IMR-90 (cell line): Measurements from ENCODE around the gene CCN5. TPM values are rescaled to one million over a fixed set of nuclear protein-coding genes. Genes with fewer than 3 reads are reported as not detected.

ENCODE experiments used
- ATAC-seq: fragments of 200-7000 bp; cut with Tn5 transposase; 2 replicates; pipeline ENCODE4 v1.9.1; 2020; ENCODE audit warnings: low read depth, mild to moderate bottlenecking, moderate library complexity
- BruUV-seq: library from RNA; stranded (reverse); fragments of 400-500 nt; replicated peaks from 2 replicates; lab custom pipeline; 2021; lab: Mats Ljungman, UMichigan
- CTCF ChIA-PET: fragments of 300-600 bp; formaldehyde crosslinking; extraction: SDS; loops from one replicate; lab custom pipeline; 2021; ENCODE audit warnings: antibody characterized with exemption; lab: Yijun Ruan, JAX
- POLR2A ChIA-PET: fragments of 300-600 bp; sonication (Branson Sonifier 250); formaldehyde crosslinking; loops from one replicate; lab custom pipeline; 2022; ENCODE audit warnings: antibody characterized with exemption; ENCODE audit not compliant: unreplicated experiment; lab: Charles Lee
- DNase-seq: peaks from one replicate; pipeline ENCODE4 v3.0.0; 2013
- H2AFZ ChIP-seq: replicated peaks from 2 replicates; pipeline ENCODE3; 2013; ENCODE audit warnings: low read length, mild to moderate bottlenecking; ENCODE audit not compliant: poor library complexity
- H2AK5ac ChIP-seq: 2 replicates; pipeline ENCODE4 v1.6.1; 2013; ENCODE audit warnings: low read depth, low read length, inconsistent platforms
- H2AK9ac ChIP-seq: replicated peaks from 2 replicates; pipeline ENCODE3; 2013; ENCODE audit warnings: mild to moderate bottlenecking, low read depth, low read length, moderate library complexity; ENCODE audit not compliant: poor library complexity
- H2BK120ac ChIP-seq: 2 replicates; pipeline ENCODE4 v1.6.1; 2013; ENCODE audit warnings: low read depth, low read length, inconsistent platforms
- H2BK15ac ChIP-seq: 3 replicates; pipeline ENCODE4 v1.6.1; 2013; ENCODE audit warnings: low read depth, low read length, inconsistent platforms
- H2BK20ac ChIP-seq: 2 replicates; pipeline ENCODE4 v1.6.1; 2013; ENCODE audit warnings: low read depth, mild to moderate bottlenecking, inconsistent platforms, low read length, moderate library complexity
- H2BK5ac ChIP-seq: 2 replicates; pipeline ENCODE4 v1.6.1; 2013; ENCODE audit warnings: mild to moderate bottlenecking, low read depth, low read length, inconsistent platforms; ENCODE audit not compliant: poor library complexity, severe bottlenecking
- H3K14ac ChIP-seq: replicated peaks from 2 replicates; pipeline ENCODE4 v1.6.1; 2013; ENCODE audit warnings: low read depth, low read length, inconsistent platforms
- H3K18ac ChIP-seq: 2 replicates; pipeline ENCODE4 v1.6.1; 2013; ENCODE audit warnings: low read depth, low read length, control low read depth
- H3K23ac ChIP-seq: 2 replicates; pipeline ENCODE4 v1.6.1; 2013; ENCODE audit warnings: low read depth, low read length, inconsistent platforms
- H3K27ac ChIP-seq: 2 replicates; pipeline ENCODE4 v1.5.1; 2013; ENCODE audit warnings: mild to moderate bottlenecking, control low read depth, low read length; ENCODE audit not compliant: insufficient read depth
- H3K27me3 ChIP-seq: 2 replicates; pipeline ENCODE4 v1.6.1; 2013; ENCODE audit warnings: low read length; ENCODE audit not compliant: control insufficient read depth, insufficient read depth
- H3K36me3 ChIP-seq: 2 replicates; pipeline ENCODE4 v1.6.1; 2013; ENCODE audit warnings: low read length, mixed read lengths; ENCODE audit not compliant: control insufficient read depth, insufficient read depth
- H3K4ac ChIP-seq: 2 replicates; pipeline ENCODE4 v1.6.1; 2013; ENCODE audit warnings: low read depth, low read length, inconsistent platforms
- H3K4me1 ChIP-seq: 2 replicates; pipeline ENCODE4 v1.6.1; 2013; ENCODE audit warnings: low read length, mixed read lengths; ENCODE audit not compliant: control insufficient read depth, insufficient read depth
- H3K4me2 ChIP-seq: 2 replicates; pipeline ENCODE4 v1.6.1; 2013; ENCODE audit warnings: low read depth, mild to moderate bottlenecking, control low read depth, low read length, moderate library complexity
- H3K4me3 ChIP-seq: 2 replicates; pipeline ENCODE4 v1.5.1; 2013; ENCODE audit warnings: low read depth, mild to moderate bottlenecking, control low read depth, low read length, moderate library complexity; ENCODE audit not compliant: insufficient read depth
- H3K56ac ChIP-seq: 2 replicates; pipeline ENCODE4 v1.6.1; 2013; ENCODE audit warnings: low read length, inconsistent platforms; ENCODE audit not compliant: insufficient read depth; ENCODE audit errors: extremely low read depth
- H3K79me1 ChIP-seq, 2 experiments: 2 replicates each; pipeline ENCODE4 v1.6.1; 2013; ENCODE audit warnings: low read length in 2 of 2, inconsistent platforms in 1 of 2, low read depth in 1 of 2
- H3K9ac ChIP-seq: 2 replicates; pipeline ENCODE4 v1.6.1; 2013; ENCODE audit warnings: low read depth, low read length, control low read depth
- H3K9me1 ChIP-seq: 2 replicates; pipeline ENCODE4 v1.6.1; 2013; ENCODE audit warnings: low read length, inconsistent platforms; ENCODE audit not compliant: insufficient read depth
- H3K9me3 ChIP-seq: 2 replicates; pipeline ENCODE4 v1.6.1; 2013; ENCODE audit warnings: low read length; ENCODE audit not compliant: control insufficient read depth, insufficient read depth
- H4K20me1 ChIP-seq: 2 replicates; pipeline ENCODE4 v1.6.1; 2013; ENCODE audit warnings: low read length, inconsistent platforms; ENCODE audit not compliant: insufficient read depth
- H4K5ac ChIP-seq: 2 replicates; pipeline ENCODE4 v1.6.1; 2013; ENCODE audit warnings: mild to moderate bottlenecking, low read depth, low read length, control low read depth
- H4K8ac ChIP-seq, 2 experiments: 2 replicates each; pipeline ENCODE4 v1.6.1; 2013; ENCODE audit warnings: low read depth in 2 of 2, low read length in 2 of 2, control low read depth in 1 of 2, inconsistent platforms in 1 of 2
- H4K91ac ChIP-seq: 2 replicates; pipeline ENCODE4 v1.6.1; 2013; ENCODE audit warnings: low read depth, low read length, inconsistent platforms; ENCODE audit not compliant: insufficient read depth
- CHD1 ChIP-seq: IDR thresholded peaks from 2 replicates; pipeline ENCODE4 v1.6.1; 2012; ENCODE audit warnings: low read depth, low read length, improper control_type of control experiment
- MAFK ChIP-seq: IDR thresholded peaks from 2 replicates; pipeline ENCODE4 v1.6.1; 2012; ENCODE audit warnings: low read depth, low read length, improper control_type of control experiment
- NFE2L2 ChIP-seq: fragments of 150-350 bp; IDR thresholded peaks from 2 replicates; pipeline ENCODE4 v1.6.1; 2016; ENCODE audit warnings: low read depth, mild to moderate bottlenecking, low read length
- POLR2A ChIP-seq: IDR thresholded peaks from 2 replicates; pipeline ENCODE4 v1.6.1; 2012; ENCODE audit warnings: mild to moderate bottlenecking, low read depth, low read length
- USF2 ChIP-seq: fragments of 150-350 bp; IDR thresholded peaks from 2 replicates; pipeline ENCODE4 v1.6.1; 2017; ENCODE audit warnings: mild to moderate bottlenecking, antibody characterized with exemption, low read length, low read depth
- WGBS, 2 experiments: methylation state at CpG; one replicate each; pipeline versions ENCODE4 v1.1.5 to v1.1.7; 2013; ENCODE audit warnings: missing lambda C conversion rate in 2 of 2; ENCODE audit not compliant: insufficient read length in 1 of 2; ENCODE audit errors: extremely low coverage in 2 of 2; 5-methylcytosine and 5-hydroxymethylcytosine counted together
- dilution Hi-C: fragments of 300-500 bp; cut with HindIII; formaldehyde crosslinking; loops from one replicate; pipeline ENCODE4 v1.14.3; 2018; ENCODE audit warnings: low sequenced_read_pairs; ENCODE audit not compliant: unreplicated experiment
- in situ Hi-C: fragments of 300-500 bp; cut with MboI; formaldehyde crosslinking; loops from 3 replicates; pipeline ENCODE4 v1.14.3; 2019; ENCODE audit warnings: low sequenced_read_pairs, inconsistent platforms, mixed read lengths
- intact Hi-C: fragments of 100-400 bp; cut with micrococcal nuclease; formaldehyde crosslinking; loops from 2 replicates; pipeline ENCODE4 v1.10.0; 2022
- polyA plus RNA-seq, 3 experiments: library from polyadenylated mRNA; depleted of rRNA; stranded (reverse); fragments of >200 nt; gene quantifications; 2 replicates each; pipeline ENCODE4 v1.2.3, GENCODE V29; 2012; ENCODE audit warnings: low replicate concordance in 1 of 3
- total RNA-seq: library from RNA; depleted of rRNA; stranded (reverse); fragments of >200 nt; gene quantifications from 2 replicates; pipeline ENCODE4 v1.2.3, GENCODE V29; 2012

The CCN5 gene
- total and polyA plus RNA-seq, 2 of the 4 experiments (the other 2 are of a cell fraction): not detected

GRCh38 chr20:44769481-44769863 lies 54.3 kb downstream of the CCN5 start:
- H4K8ac ChIP-seq: no peak overlapping the region
- no peak overlapping the region for H3K4me3 ChIP-seq
- no peak overlapping the region for H3K23ac ChIP-seq
- H2AFZ ChIP-seq: no peak overlapping the region
- intact Hi-C loops: no loop called here
- H3K9ac ChIP-seq: no peak overlapping the region
- no peak overlapping the region for H2AK9ac ChIP-seq
- WGBS, 2 experiments: no CpG with 5 or more reads among the region's 5 CpGs
- CTCF ChIA-PET: no interaction called here
- no peak overlapping the region for H2BK20ac ChIP-seq
- H3K9me3 ChIP-seq: no peaks in the 10 kb centered on the region
- H3K18ac ChIP-seq: no peak overlapping the region
- H3K27me3 ChIP-seq: peaks cover 39% of the 10 kb centered on the region
- no peak overlapping the region for H2BK5ac ChIP-seq
- no peak overlapping the region for H2BK15ac ChIP-seq
- DNase-seq: no peak
- no peak overlapping the region for H2BK120ac ChIP-seq
- no peak overlapping the region for H3K56ac ChIP-seq
- no peak for ATAC-seq
- H4K5ac ChIP-seq: no peak overlapping the region
- H2AK5ac ChIP-seq: no peak overlapping the region
- POLR2A ChIA-PET: no interaction called here
- H3K4me1 ChIP-seq: no peaks in the 10 kb centered on the region
- dilution Hi-C loops: no loop called here
- H3K14ac ChIP-seq: no peak overlapping the region
- no peak overlapping the region for H3K4me2 ChIP-seq
- H3K79me1 ChIP-seq: no peaks in the 10 kb centered on the region
- no peak overlapping the region for H3K27ac ChIP-seq
- H4K20me1 ChIP-seq: no peaks in the 10 kb centered on the region
- H3K36me3 ChIP-seq: no peaks in the 10 kb centered on the region
- H4K91ac ChIP-seq: no peak overlapping the region
- peaks cover 4% of the 10 kb centered on the region; the same call in 1 of the 2 replicates for H3K9me1 ChIP-seq
- no TSS peak for BruUV-seq
- in situ Hi-C loops: no loop called here
- TF ChIP-seq NFE2L2 (no peak), POLR2A (no peak), USF2 (no peak), MAFK (no peak), CHD1 (no peak)
- no peak overlapping the region for H3K4ac ChIP-seq
